ENCODE measurements around the gene CAND1.

CAND1 gene

DNA sequence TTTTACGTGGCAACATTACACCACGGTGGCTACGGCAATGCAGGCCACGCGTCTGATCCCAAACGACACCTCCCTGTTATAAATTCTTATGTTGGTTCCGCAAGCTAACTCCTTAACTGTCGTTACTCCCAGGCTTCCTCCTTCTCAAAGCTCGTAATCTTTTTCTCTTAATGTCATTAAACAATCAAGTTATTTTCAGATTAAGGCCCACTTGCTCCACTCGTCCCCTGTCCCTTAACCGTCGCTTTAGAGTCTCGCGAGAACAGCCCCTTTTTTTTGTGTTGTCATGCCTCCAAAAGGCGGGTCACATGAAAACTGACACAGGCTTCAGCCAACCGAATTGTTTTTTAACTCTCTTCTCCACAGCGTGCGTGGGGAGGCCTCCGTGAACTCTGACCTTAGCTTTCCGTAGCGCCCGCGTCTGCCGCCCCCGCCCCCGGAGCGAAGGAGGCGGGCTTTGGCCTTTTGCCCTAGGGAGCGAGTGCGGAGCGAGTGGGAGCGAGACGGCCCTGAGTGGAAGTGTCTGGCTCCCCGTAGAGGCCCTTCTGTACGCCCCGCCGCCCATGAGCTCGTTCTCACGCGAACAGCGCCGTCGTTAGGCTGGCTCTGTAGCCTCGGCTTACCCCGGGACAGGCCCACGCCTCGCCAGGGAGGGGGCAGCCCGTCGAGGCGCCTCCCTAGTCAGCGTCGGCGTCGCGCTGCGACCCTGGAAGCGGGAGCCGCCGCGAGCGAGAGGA, at the start of gene CAND1:
Gene CAND1, plus strand, starts transcription at position 463 of the 737 bp plus-strand sequence. CDS start 360 bp downstream, outside the sequence.
- peak; percentile 87 for DNase-seq (ENCODE audit: low spot score)

DNA sequence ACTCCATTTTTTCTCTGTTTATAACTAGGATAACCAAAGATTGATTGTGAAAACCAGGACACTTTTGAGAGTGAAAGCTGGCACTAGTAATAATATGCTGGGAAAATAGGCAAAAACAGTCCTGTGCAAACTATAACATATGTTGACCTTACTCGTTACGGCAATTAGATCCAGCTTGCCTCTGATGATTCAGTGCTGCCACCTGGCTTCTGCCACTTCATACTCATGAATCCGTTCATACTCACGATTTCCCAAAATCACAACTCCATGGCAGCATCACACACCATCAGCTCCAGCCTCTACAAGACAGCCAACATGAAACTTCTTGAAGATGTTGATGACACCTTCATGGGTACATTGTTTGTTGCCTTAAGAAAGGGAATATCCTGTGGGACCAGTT, 49.1 kb upstream of the CAND1 start:
- DNase-seq (ENCODE audit: low spot score): no peak

DNA sequence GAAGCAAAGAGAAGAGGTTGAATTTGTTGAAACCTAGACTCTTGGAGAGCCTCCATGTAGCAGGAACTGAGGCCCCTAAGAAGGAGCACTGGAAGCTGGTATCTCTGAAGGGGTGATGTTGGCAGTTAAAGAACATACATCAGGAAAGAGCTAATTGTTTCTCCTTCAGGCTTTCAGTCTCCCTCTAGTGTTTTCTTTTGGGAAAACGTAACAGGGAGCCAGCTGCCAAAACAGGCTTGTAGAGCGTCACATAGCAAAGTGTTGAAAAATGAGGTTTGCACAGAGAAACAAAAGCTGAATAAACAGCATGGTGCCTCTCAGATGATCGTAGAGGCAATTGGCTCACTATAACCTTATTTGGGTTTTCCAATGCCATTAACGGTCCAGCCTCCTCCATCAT, 46.9 kb upstream of the CAND1 start:
- DNase-seq (ENCODE audit: low spot score): peak; percentile 0

DNA sequence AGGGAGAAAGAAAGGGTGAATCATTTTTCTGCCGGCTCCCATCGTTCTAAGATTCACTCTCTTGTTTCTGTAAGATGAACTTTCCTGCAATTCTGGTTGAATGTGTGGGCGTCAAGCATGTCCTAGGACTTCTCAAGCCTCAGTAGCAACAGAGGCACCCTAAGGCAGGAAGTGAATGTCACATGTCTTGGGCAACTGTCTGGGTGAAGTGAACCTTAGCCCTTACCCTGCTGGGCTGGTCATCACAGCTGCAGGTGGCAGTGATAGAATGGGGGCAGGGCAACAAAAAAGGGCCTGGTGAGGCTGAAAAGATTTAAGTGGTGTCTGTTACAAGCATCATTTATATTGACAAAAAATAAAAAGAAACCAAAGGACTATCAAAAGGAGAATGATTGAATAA, 45.9 kb upstream of the CAND1 start:
- DNase-seq (ENCODE audit: low spot score): no peak

DNA sequence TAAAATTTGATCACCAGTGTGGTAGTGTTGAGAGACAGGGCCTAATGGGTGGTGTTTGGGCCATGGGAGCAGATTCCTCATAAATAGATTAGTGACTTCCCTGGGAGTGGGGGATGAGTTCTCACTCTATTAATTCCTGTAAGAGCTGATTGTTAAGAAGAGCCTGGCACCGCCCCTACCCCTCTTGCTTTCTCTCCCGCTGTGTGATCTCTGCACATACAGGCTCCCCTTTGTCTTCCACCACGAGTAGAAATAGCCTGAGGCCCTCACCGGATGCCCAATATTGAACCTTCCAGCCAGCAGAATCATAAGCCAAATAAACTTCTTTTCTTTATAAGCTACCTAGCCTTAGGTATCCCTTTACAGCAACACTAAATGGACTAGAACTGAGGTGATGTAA, 31.9 kb upstream of the CAND1 start:
- DNase-seq (ENCODE audit: low spot score): no peak

DNA sequence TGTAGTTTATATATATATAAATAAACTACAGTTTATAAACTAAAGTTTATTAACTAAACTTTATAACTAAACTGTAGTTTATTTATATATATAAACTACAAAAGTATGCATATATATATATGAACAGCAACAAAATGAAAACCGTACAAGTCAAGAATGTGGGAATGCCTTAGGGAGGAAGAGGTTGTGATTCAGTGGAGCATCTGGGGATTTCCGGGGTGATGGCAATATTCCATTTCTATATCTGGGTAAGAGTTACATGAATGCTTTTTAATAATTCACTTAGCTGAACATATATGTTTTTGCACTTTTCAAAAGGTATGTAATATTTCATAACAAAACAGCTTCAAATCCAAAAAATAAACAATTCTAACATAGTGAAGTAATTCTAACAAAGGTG, 30.1 kb upstream of the CAND1 start:
- DNase-seq (ENCODE audit: low spot score): no peak

DNA sequence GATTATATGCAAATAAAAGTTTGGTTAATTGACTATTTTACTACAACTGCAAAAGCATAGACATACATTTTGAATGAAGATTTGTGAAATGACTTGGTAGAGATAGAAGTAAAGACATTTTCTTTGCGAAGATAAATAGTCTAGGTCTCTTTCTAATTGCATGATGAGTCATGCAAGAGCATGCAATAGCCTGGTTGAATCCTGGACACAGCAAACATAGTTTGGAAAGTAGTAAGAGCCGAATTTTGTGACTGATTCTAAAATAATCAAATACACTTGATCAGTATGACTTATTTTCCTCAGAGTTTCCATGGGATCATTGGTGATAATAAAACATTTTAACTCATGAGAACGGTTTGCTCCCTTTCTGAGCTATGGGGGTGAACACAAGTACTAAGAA, 27.7 kb upstream of the CAND1 start:
- no peak for DNase-seq (ENCODE audit: low spot score)

DNA sequence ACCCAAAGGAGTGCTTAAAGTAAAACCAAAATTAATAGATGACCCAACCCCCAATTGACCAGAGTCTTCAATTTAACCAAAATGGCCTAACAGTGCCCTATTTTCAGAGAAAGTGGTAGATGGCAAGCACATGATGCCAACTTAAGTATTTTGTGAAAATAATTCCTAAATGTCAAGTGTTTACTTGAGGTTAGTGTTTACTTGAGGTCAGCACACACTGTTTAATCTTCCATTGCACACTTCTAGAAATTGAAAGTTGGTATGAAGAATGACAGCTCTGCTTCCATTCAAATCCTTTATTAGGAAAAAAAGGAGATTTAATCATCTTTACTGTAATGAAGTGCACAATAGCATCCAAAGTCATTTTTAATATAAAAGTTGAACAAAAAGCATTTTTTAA, 25.9 kb upstream of the CAND1 start:
- no peak for DNase-seq (ENCODE audit: low spot score)

DNA sequence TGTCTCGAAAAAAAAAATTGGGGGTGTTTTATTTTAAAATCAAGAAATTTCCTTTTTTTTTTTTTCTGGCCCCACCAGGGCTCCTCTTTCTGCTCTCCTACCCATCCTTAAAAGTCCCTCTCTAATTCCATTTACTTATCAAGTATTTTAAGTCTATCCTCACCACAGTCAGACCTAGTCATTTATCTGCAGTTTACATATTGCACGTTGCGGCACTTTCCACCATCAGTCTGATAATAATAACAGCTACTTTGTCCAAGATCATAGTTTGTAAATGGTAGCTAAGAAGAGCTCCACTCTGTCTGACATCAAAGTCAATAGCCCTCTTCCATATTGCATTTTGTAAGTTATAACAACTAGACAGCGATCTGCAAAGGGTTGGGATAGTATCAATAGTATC, 23.6 kb upstream of the CAND1 start:
- no peak for DNase-seq (ENCODE audit: low spot score)

DNA sequence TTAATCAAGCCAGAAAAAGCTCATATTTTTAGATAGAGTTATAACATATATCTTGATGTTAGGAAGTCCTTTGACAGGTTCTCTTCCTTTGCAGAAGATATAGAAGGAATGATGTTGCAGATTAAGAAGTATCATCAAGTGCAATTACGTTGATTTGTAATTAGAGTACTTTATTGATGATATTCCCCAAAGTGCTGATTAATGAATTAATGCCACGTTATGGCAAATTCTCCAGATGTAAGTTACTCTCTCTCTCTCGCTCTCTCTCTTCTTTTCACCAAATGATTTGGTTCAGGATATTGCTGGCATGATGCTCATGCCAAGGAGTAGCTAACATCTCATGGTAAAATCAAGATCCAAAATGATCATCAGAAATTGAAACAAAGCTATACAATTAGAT, 18.1 kb upstream of the CAND1 start:
- no peak for DNase-seq (ENCODE audit: low spot score)

DNA sequence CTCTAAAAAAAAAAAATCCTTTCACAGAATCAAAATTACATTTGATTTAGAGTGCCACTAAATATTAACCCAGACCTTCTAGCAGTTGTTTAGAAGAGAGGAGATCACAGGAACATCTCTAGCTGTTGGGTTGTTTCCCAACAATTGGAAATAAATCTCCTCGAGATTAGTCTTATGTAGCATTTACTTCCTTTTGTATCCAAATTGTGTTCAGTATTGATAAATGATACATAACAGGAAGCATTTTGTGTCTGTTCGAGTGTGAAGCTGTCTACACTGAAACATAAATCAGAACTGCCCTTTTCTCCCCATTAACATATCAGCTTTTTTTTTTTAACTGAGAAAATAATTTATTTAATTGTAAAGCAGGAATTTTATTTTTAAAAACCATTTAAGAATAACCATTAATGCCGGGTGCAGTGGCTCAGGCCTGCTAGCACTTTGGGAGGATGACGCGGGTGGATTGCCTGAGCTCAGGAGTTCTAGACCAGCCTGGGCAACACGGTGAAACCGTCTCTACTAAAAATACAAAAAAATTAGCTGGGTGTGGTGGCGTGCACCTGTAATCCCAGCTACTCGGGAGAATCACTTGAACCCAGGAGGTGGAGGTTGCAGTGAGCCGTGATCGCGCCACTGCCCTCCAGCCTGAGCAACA, 14.7 kb upstream of the CAND1 start:
- DNase-seq (ENCODE audit: low spot score): no peak

DNA sequence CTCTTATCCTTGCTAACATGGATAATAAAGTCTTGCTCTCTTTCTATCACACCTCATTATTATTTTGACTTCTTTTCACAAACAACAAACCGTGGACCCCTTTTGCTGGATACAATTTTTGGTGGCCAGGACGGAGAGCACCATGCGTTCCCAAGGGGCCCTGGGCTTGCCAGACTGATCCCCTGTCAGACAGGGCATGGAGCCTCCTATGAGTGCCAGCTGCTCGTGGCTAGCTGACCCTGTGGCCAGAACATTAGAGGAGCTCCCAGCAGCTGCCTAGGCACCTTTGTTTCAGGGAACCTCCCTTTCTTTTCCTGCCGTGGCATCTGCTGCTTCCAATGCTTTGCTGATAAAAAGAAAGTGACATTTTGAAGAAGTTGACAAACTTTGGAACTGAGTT, 12.5 kb upstream of the CAND1 start:
- DNase-seq (ENCODE audit: low spot score): no peak

DNA sequence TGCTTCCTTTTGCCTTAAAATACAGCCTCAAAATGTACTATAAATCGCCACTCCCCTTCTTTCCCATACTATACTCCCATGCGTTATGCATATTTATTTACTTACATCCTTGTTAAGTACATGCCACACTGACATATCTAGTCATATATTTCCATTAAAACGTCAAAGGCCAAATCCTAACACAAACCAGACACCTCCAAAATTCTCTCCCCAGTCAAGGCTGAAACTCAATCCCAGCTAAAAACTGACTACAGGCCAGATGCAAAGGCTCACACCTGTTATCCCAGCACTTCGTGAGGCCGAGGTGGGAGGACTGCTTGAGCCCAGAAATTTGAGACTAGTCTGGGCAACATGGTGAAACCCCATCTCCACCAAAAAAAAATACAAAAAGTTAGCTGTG, 5.7 kb upstream of the CAND1 start:
- DNase-seq (ENCODE audit: low spot score): no peak

DNA sequence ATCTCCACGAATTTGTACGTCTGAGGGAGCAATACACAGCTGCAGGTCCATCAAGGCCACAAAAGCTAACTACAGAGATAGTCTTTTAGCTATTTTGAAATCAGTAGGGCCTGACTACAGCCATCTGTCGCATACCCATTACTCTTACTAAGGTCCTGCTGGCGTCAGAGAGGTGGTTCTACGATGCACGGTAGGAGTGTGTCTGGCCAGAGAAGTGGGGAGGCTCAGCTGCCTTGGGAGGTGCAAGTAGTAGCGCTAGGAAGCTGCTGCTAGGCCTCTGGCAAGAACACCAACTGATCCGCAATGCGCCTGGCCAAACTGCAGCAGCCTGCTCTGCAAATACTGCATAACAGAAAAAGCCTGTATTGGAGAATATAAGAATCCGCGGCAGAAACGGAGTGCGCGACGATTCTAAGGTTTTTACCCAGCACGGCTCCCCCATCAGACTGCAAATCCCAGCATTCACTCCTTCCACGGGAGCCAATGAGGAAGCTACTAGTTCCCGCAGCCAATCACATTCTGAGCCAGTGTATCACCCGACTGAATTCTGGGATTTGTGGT, 743 bp upstream of the CAND1 start:
- peak; percentile 96 for DNase-seq (ENCODE audit: low spot score)

DNA sequence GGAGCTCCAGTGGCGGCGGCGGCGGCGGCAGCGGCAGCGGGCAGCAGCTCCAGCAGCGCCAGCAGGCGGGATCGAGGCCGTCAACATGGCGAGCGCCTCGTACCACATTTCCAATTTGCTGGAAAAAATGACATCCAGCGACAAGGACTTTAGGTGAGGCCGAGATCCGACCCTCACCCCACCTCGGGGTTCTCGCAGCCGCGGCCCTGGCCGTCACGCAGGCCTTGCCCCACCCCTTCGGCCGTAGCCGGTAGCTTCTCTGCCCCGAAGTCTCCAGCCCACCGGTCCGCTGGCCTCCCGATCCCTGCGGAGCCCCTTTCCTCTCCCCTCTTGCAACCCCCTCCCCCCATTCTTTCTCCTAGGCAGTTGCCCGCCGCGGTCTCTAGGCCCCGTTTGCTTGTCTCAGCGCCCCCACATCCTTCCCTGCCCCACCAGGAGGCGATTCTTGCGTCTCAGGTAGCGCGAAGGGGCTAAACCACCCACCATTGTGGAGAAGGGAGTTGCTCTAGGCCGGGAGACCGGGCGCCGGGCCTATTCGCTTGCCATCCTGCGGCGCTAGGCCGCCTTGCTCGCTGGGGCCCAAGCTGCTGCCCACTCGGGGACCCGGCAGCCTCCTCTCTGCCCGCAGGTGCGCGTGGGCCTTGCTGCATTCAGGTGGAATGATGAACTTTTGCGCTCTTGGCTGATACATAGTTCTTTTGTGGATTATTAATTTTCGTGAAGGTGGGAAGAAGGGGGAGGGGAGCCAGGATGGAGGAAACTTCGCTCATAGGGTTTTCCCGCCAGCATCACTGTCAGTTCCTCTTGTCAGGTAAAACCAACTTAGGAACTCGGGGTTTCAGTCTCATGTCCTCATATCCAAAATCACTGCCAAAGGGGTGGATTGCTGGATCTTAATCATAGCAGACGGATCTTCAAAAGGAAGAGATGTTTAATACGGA, 745 bp downstream of the CAND1 start:
- no peak for DNase-seq (ENCODE audit: low spot score)

DNA sequence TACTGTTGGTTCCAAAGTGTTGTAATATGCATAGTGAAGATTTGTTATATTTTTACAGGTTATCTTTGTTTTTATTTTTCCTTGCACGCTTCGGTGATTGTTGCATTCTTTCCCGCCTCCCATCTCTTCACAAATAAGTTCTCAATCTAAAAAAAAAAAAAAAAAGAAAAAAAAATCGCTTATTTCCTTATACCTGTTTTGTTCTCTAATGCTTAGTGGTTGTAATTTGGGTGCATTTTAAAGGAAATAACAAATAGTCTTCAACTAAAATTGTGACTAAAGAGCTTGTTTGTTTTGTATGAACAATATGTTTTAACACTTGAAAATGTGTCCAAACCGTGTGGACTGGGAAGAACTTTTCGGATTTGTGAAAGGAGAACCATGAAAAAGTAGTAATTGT, 1.5 kb downstream of the CAND1 start:
- DNase-seq (ENCODE audit: low spot score): no peak

DNA sequence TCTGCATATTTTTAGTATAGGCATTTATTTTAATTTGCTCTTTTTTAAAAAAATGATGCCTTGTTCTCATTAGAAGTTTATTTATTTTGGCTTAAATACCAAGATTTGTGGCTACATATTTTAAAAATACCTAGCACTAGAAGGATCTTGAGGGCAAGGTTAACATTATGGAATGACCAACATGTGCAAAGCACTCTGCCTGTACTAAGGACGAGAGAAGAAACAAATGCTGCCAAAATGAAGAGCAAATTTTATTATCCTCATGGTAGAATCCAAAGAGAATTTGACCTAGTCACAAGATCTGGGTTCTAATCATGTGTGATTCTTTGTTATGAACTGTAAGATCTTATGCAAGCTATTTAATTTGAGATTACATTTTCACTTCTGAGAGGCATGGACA, 2.8 kb downstream of the CAND1 start:
- no peak for DNase-seq (ENCODE audit: low spot score)

DNA sequence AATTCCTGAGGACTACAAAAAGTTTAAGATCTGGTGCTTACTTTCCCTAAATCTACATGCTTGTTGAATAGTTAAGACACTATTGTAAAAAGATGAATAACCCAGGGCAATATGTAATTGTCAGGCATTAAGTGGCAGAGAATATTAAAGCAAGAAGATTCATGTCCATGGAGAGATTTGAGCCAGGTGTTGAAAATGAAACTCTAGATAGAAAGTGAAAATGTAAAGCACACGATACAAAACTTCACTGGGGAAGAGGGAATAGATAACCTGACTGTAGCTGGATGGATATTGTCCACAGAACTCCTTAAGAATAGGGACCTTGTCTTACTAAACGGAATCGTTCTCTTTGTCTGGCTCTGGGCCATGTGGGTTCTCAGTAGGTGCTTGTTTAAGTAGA, 5.0 kb downstream of the CAND1 start:
- DNase-seq (ENCODE audit: low spot score): no peak

DNA sequence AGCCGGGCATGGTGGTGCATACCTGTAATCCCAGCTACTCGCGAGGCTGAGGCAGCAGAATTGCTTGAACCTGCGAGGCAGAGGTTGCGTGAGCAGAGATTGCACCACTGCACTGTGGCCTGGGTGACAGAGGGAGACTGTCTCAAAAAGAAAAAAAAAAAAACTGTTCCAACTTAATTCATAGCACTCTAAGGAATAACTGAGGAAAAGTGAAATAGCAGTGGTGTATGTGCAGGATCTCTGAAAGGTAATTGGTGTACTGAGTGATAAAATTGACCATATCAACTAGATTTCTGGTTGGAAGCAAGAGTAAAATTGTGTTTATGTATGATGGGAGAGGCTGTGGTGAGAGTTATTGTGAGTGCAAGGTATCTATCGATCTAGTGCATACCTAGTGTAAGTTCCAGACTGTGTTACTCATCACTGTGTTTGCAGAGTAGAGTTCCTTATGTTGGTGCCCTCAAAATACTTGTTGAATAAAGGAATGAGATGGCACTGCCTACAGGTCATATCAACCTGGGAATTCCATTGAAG, 6.3 kb downstream of the CAND1 start:
- no peak for DNase-seq (ENCODE audit: low spot score)

DNA sequence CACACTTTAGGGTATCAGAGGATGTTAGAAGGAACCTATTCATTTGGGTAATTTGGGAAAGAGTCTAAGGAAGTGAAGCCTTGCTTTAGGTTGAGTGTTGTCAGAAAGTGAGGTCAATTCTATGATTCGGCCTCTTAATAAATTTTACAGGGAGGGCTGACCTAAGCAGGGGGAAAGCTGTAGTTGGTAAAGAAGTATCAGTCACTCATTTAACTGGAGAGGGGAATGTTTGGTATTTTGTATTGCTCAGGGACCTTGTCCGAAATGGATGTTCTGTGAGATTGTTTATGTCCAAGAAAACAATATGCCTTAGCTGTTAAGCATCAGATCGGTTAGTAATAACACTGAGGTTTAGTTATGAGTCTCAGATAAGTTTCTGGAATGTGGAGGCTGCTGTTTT, 7.3 kb downstream of the CAND1 start:
- DNase-seq (ENCODE audit: low spot score): no peak

DNA sequence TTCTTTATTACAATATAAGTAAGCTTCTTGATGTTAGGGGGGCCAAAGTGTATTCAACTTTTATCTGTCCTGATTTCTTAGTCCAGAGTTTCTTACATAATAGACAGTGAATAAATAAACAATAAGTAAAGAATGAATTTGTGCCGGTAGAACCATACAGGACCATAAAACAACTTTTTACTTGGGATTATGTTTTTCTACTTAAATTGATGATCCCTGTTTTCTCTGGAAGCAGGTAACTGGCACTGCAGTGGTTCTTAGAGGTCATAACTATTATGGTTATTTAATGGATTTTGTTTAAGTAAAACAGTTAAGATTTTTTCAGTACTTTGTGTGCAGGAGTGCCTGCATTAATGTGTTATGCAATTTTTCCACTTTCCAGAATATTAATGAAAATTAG, 10.5 kb downstream of the CAND1 start:
- DNase-seq (ENCODE audit: low spot score): no peak

DNA sequence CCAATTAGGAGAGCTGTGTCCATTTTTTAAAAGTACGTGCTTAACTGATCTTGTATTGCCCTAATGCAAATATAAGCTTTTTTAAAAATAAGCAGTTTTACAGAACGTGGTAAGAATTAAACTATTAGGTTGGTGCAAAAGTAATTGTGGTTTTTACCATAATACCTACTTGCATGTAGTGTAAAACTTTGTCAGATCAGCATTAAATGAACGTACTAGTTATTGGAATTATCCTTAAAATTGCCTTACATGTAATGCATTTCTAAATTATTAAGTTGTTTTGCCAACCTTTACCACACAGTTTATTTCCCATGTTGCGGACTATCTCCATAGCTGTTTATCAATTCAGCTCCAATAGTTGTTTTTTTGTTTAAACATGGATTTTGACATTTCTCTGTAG, 10.9 kb downstream of the CAND1 start:
- DNase-seq (ENCODE audit: low spot score): no peak

Measured in hepatic stellate cell (primary cell).